Liver (tissue), 3 donors: Measurements from ENCODE around the gene AFAP1L2.

Experiments
- CTCF ChIP-seq: fragments of 150-350 bp; IDR thresholded peaks from 2 replicates; pipeline ENCODE4 v1.5.1; 2017; ENCODE audit warnings: improper control_type of control experiment, low read depth, low read length; ENCODE audit not compliant: missing input control
- MAX ChIP-seq: IDR thresholded peaks from 2 replicates; pipeline ENCODE4 v1.6.1; 2016; ENCODE audit warnings: antibody characterized with exemption
- REST ChIP-seq: IDR thresholded peaks from 2 replicates; pipeline ENCODE4 v1.6.1; 2016; ENCODE audit warnings: antibody characterized with exemption, mild to moderate bottlenecking
- SP1 ChIP-seq: IDR thresholded peaks from 2 replicates; pipeline ENCODE4 v1.6.1; 2018; ENCODE audit warnings: antibody characterized with exemption, mild to moderate bottlenecking
- YY1 ChIP-seq: IDR thresholded peaks from 2 replicates; pipeline ENCODE4 v1.6.1; 2016; ENCODE audit warnings: antibody characterized with exemption, mild to moderate bottlenecking
- ZBTB33 ChIP-seq: IDR thresholded peaks from 2 replicates; pipeline ENCODE4 v1.6.1; 2016; ENCODE audit warnings: antibody characterized with exemption
- donor health status: healthy.
- donor health status: healthy.

- TF ChIP-seq CTCF (no peak), SP1 (no peak), REST (no peak), ZBTB33 (no peak), MAX (no peak), YY1 (no peak)
Observed at GRCh38 chr10:114276066-114276465, 128.2 kb downstream of the AFAP1L2 start.
